Activated T-cell treated with anti-CD3 and anti-CD28 coated beads for 1 hour (primary cell): ENCODE data around the gene CACNB4.
"Not testable (repeated sequence)": the region's sequence is repeated elsewhere in the genome, so short reads cannot be mapped to it uniquely, and the experiment has no call there.

Experiments used
- DNase-seq: peaks from one replicate; pipeline ENCODE4 v3.0.0-alpha.2; 2020; ENCODE audit warnings: low read depth

The CACNB4 gene

DNA sequence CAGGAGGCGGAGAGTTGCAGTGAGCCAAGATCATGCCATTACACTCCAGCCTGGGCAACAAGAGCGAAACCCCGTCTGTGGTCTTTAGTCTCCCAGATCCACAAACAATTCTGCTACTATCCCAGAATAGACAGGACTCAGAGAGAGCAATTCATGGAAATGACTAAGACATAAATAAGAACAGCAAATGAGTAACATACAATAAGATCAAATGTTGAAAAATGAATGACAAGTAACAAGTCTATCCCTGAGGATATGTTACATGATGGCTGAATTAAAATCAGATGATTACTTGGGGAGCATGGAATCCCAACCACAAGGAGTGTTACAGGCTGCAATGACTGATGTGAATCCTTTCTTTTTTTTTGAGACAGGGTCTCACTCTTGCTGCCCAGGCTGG is 280.9 kb downstream of the CACNB4 start:
- no peak for DNase-seq

DNA sequence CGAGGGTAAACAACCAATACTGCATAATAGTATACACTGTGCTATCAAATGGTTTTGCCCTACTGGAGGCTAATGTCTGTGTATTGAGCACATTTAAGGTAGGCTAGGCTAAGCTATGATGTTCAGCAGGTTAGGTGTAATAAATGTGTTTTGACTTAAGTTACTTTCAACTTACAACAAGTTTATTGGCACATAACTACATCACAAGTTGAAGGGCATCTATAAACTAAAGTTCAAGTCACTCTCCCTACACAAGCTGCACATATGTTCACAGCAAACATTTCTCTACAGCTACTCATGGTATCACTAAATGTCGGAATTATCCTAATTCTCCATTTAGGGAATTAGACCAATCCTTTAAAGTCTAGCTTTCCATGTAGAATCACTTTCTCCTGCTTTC is 282.0 kb downstream of the CACNB4 start:
- DNase-seq, result no peak

DNA sequence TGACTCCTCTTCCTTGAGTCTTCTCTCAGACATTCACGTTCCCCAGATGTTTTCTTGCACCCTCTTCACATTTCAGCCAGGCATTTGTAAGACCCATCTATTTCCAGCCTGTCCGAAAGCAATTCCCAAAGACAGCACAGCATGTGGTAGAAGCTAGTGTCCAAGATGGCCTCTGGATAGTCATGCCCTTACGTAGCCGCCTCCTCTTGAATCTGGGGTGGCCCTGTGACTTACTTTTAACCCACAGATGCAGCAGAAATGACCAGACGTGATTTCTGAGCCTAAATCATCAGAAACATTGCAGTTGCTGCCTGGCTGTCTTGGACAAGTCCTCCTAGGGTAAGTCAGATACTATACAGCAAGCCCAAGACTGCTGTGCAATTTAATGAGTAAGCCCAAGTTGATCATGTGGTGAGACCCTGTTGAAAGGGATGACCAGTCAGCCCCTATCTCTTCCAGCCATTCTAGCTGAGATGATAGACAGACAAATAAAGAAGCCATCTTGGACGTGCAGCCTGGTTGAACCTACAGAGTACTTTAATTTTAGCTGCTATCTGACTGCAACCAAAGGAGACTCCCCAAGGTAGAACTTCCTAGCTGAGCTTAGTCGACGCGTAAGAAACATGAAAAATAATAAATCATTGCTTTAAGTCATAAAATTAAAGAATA is 282.9 kb downstream of the CACNB4 start:
- no peak for DNase-seq

GRCh38 chr2:151810489-151810888 is 288.4 kb downstream of the CACNB4 start:
- DNase-seq, result no peak

- no peak for DNase-seq
Measured at GRCh38 chr2:151809073-151809383, 289.8 kb downstream of the CACNB4 start.

- DNase-seq, result no peak
Measured at GRCh38 chr2:151808258-151809072, 290.4 kb downstream of the CACNB4 start.

- no peak for DNase-seq
Measured at GRCh38 chr2:151805961-151806360, 292.9 kb downstream of the CACNB4 start.

DNA sequence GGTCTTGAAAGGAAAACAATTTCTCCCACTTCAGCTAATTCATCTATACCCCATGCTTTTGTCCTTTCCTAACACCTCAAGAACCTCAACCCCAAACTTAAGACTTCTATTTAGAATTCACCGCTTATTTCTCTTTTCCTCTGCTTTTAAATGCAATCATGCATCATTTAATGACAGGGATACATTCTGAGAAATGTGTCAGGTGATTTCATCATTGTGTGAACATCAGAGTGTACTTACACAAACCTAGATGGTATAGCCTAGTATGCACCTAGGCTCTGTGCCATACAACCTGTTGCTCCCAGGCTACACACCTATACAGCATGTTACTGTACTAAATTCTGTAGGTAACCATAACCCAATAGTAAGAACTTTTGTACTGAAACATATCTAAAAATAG is 293.5 kb downstream of the CACNB4 start:
- DNase-seq, result no peak

- DNase-seq, result no peak
Measured at GRCh38 chr2:151803811-151804210, 295.0 kb downstream of the CACNB4 start.

DNA sequence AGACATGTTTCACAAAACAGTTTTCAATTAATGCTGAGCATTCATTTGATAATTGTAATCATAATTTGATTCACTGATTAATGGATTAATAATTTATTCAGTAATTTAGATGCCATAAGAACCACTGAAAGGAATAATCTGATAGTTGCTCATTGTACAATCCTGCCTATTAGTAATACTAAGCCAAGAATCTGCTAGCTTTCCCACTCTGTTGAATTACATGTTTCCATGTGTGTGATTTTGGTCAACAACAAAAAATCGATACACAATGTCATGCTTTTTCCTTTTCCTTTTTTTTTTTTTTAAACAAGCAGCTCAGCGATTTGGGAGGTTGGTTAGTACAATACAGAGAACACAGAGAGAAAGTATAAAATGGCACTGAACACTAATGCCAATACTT is 296.5 kb downstream of the CACNB4 start:
- DNase-seq, result no peak

DNA sequence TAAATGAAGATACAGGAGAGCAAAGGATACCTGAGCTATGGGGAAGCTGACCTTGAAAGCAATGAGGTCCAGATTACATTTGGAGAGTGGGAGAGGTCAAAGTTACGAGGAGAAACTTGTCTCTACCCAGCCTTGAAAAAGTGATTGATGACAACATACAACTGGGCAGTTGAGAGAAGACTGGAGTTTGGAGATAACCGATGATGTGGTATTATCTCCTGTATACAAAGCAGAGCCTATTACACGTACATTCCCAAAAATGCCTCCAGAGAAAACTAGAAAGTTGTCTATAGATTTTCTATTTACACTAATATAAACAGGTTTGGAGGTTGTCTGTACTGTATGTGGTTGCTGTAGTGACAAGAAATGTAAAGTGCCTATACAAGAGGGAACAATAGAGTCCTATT is 299.0 kb downstream of the CACNB4 start:
- DNase-seq, result no peak

- DNase-seq, result no peak
Measured at GRCh38 chr2:151796774-151797173, 302.1 kb downstream of the CACNB4 start.

DNA sequence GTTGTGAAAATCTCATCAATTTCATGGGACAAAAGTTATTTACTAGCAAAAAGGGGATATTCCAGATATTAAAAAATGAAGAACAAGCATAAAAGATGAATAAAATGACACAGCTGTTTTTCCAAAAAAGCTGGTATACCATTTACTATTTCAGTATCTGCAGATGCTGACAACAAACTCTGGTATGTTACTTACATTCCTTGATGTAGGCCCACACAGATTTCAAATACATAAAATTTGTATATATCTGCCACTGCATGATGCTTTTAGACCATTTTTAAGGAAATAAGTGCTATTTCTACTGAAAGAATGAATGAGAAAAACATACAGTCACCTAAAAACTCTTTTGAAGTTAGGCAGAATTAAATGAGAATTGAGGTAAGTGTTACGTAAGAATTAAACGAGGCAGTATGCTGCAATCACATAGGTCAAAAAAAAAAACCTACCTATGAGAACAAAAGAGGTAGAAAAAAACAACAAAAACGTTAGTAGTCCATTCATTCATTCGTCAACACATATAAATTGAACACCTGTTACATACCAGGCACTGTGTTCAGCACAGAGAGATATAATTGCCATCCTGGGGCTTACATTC is 303.1 kb downstream of the CACNB4 start:
- DNase-seq, result no peak

- not testable (repeated sequence) for DNase-seq
Measured at GRCh38 chr2:151794422-151794821, 304.4 kb downstream of the CACNB4 start.

- DNase-seq, result no peak
Measured at GRCh38 chr2:151793123-151793522, 305.7 kb downstream of the CACNB4 start.

- no peak for DNase-seq
Measured at GRCh38 chr2:151792589-151792988, 306.3 kb downstream of the CACNB4 start.

DNA sequence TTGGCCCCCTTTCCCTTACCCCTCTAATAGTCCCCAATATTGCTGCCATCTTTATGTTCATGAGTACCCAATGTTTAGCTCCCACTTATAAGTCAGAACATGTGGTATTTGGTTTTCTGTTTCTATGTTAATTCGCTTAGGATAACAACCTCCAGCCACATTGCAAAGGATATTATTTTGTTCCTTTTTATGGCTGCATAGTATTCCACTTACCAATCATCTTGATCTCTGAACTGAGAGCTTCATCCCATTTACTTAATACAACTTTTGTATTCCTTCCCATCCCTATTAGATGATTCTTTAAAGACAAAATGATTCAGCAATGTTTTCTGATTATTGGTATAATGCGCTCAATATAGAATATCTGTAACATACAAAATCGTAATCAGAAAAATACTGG is 307.3 kb downstream of the CACNB4 start:
- no peak for DNase-seq

DNA sequence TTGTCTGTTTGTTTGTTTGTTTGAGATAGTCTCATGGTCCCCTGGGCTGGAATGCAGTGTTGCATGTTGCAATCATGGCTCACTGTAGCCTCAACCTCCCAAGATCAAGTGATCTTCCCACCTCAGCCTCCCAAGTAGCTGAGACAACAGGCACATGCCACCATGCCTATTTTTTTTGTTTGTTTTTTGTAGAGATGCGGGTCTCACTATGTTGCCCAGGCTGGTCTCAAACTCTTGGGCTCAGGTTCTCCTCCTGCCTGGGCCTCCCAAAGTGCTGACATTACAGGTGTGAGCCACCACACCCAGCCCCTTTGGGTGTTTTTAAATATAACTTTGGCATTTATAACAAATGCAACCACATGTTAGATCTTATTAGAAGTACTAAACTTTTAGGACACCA is 308.2 kb downstream of the CACNB4 start:
- DNase-seq, result no peak

DNA sequence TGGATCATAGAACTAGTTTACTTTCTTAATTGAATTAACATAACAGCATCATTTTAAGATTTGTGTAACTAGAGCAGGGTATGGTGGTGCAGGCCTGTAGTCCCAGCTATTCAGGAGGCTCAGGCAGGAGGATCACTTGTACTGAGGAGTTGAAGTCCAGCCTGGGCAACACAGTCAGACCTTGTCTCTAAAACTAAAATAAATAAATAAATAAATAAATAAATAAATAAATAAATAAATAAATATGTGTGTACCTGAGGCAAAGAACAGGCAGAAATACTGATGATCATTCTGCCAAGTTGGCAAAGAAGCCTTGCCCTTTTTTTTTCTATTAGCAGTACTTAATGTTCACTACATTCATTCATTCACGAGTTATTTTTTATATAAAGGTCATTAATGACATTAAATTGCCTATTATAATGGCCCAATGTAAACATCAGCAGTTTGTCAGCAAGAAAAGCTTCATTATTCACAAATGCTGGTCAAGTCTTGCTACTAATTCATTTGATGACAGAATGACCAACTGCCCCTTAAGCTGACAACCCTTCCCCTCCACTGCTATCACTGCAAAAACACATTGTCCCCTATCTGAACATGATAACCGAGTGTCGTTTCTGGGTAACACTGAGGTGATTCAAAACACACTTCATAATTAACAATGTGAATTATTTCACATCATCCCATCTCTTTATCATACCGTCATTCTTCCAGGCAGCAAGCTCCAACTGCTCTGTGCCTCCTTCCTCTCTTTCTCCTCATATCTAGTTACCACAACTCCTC is 309.6 kb downstream of the CACNB4 start:
- no peak for DNase-seq

DNA sequence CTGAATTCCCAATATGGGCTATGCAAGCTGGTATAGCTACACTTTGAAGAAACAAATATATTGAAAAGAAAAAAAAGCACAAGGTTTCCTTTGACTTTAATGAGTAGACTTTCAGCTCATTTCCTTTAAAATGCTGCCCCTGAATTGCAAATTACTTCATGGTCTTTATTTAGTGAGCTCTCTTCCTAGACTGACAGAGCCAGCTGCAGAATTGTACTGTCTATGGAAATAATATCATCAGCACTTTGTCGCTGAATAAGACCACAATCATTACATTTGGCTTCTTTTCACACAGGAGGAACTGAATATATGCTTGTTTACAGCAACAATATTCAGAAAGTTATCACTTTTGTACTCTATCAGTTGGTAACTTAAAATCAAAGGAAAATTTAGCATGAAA is 312.4 kb downstream of the CACNB4 start:
- no peak for DNase-seq

- DNase-seq, result no peak
Measured at GRCh38 chr2:151786077-151786476, 312.8 kb downstream of the CACNB4 start.

GRCh38 chr2:151783133-151783520 is 315.7 kb downstream of the CACNB4 start:
- DNase-seq, result no peak
